Endothelial cell of umbilical vein (primary cell): ENCODE measurements around the gene SUMO4. TPM values are rescaled to one million over a fixed set of nuclear protein-coding genes. Genes with fewer than 3 reads are reported as not detected.

Experiments used
- BruUV-seq: library from RNA; stranded (reverse); fragments of 400-500 nt; replicated peaks from 2 replicates; lab custom pipeline; 2021; lab: Mats Ljungman, UMichigan
- CTCF ChIA-PET: fragments of 300-600, 350-600 bp; sonication (Branson Sonifier 250); formaldehyde crosslinking; loops from one replicate; lab custom pipeline; 2021; ENCODE audit warnings: antibody characterized with exemption, inconsistent platforms; lab: Charles Lee
- POLR2A ChIA-PET: fragments of 300-600, 350-600 bp; sonication (Branson Sonifier 250); formaldehyde crosslinking; loops from one replicate; lab custom pipeline; 2021; ENCODE audit warnings: antibody characterized with exemption, inconsistent platforms; lab: Charles Lee
- DNase-seq: peaks from one replicate; pipeline ENCODE4 v3.0.0-alpha.2; 2011; ENCODE audit warnings: low read depth, low spot score
- FAIRE-seq: peaks from 2 replicates; lab custom pipeline; 2011; peaks lifted over from hg19 to GRCh38; lab: Jason Lieb, UNC
- H2AFZ ChIP-seq: 2 replicates; pipeline ENCODE4 v1.6.0; 2012; ENCODE audit warnings: low read depth, low read length, control low read depth, inconsistent platforms
- H3K27ac ChIP-seq: 2 replicates; pipeline ENCODE4 v1.5.1; 2011; ENCODE audit warnings: low read depth, mild to moderate bottlenecking, control low read depth, low read length, moderate library complexity; ENCODE audit not compliant: insufficient read depth
- H3K27me3 ChIP-seq, 2 experiments: 2 replicates each; pipeline versions ENCODE4 v1.6.0 to v1.6.1; 2011; ENCODE audit warnings: low read length in 2 of 2, mixed read lengths in 1 of 2; ENCODE audit not compliant: control insufficient read depth in 2 of 2, insufficient read depth in 2 of 2
- H3K36me3 ChIP-seq, 2 experiments: 2 replicates in 1 of 2; 3 replicates in 1 of 2; pipeline ENCODE4 v1.5.1; 2011; ENCODE audit warnings: low read length in 2 of 2, mild to moderate bottlenecking in 1 of 2, moderate library complexity in 1 of 2; ENCODE audit not compliant: control insufficient read depth in 2 of 2, insufficient read depth in 2 of 2; ENCODE audit errors: extremely low read depth in 1 of 2
- H3K4me1 ChIP-seq: 3 replicates; pipeline ENCODE4 v1.5.1; 2011; ENCODE audit warnings: mild to moderate bottlenecking, low read length; ENCODE audit not compliant: control insufficient read depth, insufficient read depth; ENCODE audit errors: extremely low read depth
- H3K4me2 ChIP-seq: 2 replicates; pipeline ENCODE4 v1.6.1; 2011; ENCODE audit warnings: low read length, control low read depth, mixed read lengths; ENCODE audit not compliant: insufficient read depth
- H3K4me3 ChIP-seq, 3 experiments: fragments of 200-600 bp in 1 of 3; sonication (generic), shearing (Covaris generic) in 1 of 3; replicated peaks in 1 of 3; 2 replicates each; pipeline ENCODE4 v1.5.1; 2011 to 2016; ENCODE audit warnings: control low read depth in 3 of 3, low read length in 3 of 3, mild to moderate bottlenecking in 2 of 3, inconsistent platforms in 1 of 3, low read depth in 1 of 3, moderate library complexity in 1 of 3; ENCODE audit not compliant: insufficient read depth in 1 of 3
- H3K79me2 ChIP-seq: 2 replicates; pipeline ENCODE4 v1.6.0; 2012; ENCODE audit warnings: low read length, inconsistent platforms; ENCODE audit not compliant: control insufficient read depth, insufficient read depth
- H3K9ac ChIP-seq: replicated peaks from 2 replicates; pipeline ENCODE3; 2011; ENCODE audit warnings: low read length, control low read depth; ENCODE audit not compliant: insufficient read depth; ENCODE audit errors: extremely low read depth
- H3K9me1 ChIP-seq: replicated peaks from 3 replicates; pipeline ENCODE4 v1.6.0; 2011; ENCODE audit warnings: mild to moderate bottlenecking, low read length; ENCODE audit not compliant: control insufficient read depth, insufficient read depth; ENCODE audit errors: extremely low read depth
- H3K9me3 ChIP-seq: replicated peaks from 2 replicates; pipeline ENCODE4 v1.5.1; 2012; ENCODE audit warnings: low read length, inconsistent platforms; ENCODE audit not compliant: control insufficient read depth, insufficient read depth
- H4K20me1 ChIP-seq: replicated peaks from 2 replicates; pipeline ENCODE3; 2011; ENCODE audit warnings: mild to moderate bottlenecking, low read length; ENCODE audit not compliant: control insufficient read depth, insufficient read depth; ENCODE audit errors: extremely low read depth
- CTCF ChIP-seq, 2 donors: IDR thresholded peaks; 1 replicate in 1 of 2; 2 replicates in 1 of 2; pipeline ENCODE4 v1.5.1; 2011; ENCODE audit warnings: low read length in 2 of 2, mild to moderate bottlenecking in 2 of 2, moderate library complexity in 2 of 2, control low read depth in 1 of 2, inconsistent platforms in 1 of 2, low read depth in 1 of 2; ENCODE audit not compliant: insufficient read depth in 1 of 2; ENCODE audit errors: extremely low read depth in 1 of 2
- EZH2 ChIP-seq: IDR thresholded peaks from 2 replicates; pipeline ENCODE4 v1.6.1; 2012; ENCODE audit warnings: borderline replicate concordance, low read depth, mild to moderate bottlenecking, moderate library complexity, low read length, inconsistent platforms; ENCODE audit not compliant: severe bottlenecking
- FOS ChIP-seq: IDR thresholded peaks from 2 replicates; pipeline ENCODE4 v1.6.1; 2011; ENCODE audit warnings: mild to moderate bottlenecking, low read length, moderate library complexity, borderline replicate concordance; ENCODE audit not compliant: insufficient read depth
- GATA2 ChIP-seq: IDR thresholded peaks from 2 replicates; pipeline ENCODE4 v1.7.0; 2011; ENCODE audit warnings: low read depth, mild to moderate bottlenecking, moderate library complexity, mixed read lengths, low read length; ENCODE audit not compliant: insufficient read length, insufficient read depth
- JUN ChIP-seq: IDR thresholded peaks from 2 replicates; pipeline ENCODE4 v1.6.1; 2011; ENCODE audit warnings: borderline replicate concordance, low read depth; ENCODE audit not compliant: insufficient read length, insufficient read depth
- MAX ChIP-seq: IDR thresholded peaks from 2 replicates; pipeline ENCODE4 v1.6.1; 2011; ENCODE audit not compliant: insufficient read depth, insufficient read length
- MYC ChIP-seq: IDR thresholded peaks from one replicate; pipeline ENCODE4 v1.6.1; 2011; ENCODE audit warnings: mild to moderate bottlenecking, low read depth, low read length
- POLR2A ChIP-seq: IDR thresholded peaks from 2 replicates; pipeline ENCODE4 v1.6.1; 2012; ENCODE audit warnings: low read depth, mild to moderate bottlenecking, control low read depth, low read length
- POLR2AphosphoS5 ChIP-seq: IDR thresholded peaks from 2 replicates; pipeline ENCODE4 v1.6.1; 2012; ENCODE audit warnings: low read depth, mild to moderate bottlenecking, control low read depth, low read length, moderate library complexity; ENCODE audit not compliant: insufficient read depth
- dilution Hi-C: fragments of 300-500 bp; cut with MboI; formaldehyde crosslinking; loops from one replicate; pipeline ENCODE4 v1.15.0; 2019; ENCODE audit warnings: low sequenced_read_pairs; ENCODE audit not compliant: extremely low pct_ligation_motif_present
- intact Hi-C: fragments of 100-400 bp; cut with micrococcal nuclease; formaldehyde crosslinking; loops from one replicate; pipeline ENCODE4 v1.10.0; 2022
- polyA plus RNA-seq, 4 experiments: library from polyadenylated mRNA; depleted of rRNA in 3 of 4; stranded (reverse) in 3 of 4; unstranded in 1 of 4; fragments of >200 nt; gene quantifications; 2 replicates each; pipeline versions ENCODE4 v1.2.1 to v1.2.3, GENCODE V29; 2011 to 2012; ENCODE audit warnings: missing spikeins in 1 of 4
- total RNA-seq: library from RNA; stranded (reverse); gene quantifications from 2 replicates; pipeline ENCODE4 v1.2.3, GENCODE V29; 2021

Gene SUMO4
- total and polyA plus RNA-seq, 2 donors (not counting 3 experiments of a cell fraction or from before 2014, with no cell fraction given), result 0.10 to 2.6 TPM

DNA sequence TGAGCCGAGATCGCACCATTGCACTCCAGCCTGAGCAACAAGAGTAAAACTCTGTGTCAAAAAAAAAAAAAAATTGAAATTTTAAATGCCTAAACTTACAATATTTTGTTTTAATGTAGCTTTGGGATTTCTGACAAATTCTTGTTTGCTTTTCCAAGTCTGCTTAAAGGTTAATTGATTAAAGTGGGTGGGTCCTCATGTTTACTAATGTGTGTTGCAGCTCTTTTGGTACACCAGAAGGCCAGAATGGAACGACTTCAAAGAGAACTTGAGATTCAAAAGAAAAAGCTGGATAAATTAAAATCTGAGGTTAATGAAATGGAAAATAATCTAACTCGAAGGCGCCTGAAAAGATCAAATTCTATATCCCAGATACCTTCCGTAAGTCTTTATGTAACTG lies 2.7 kb upstream of the SUMO4 start:
- BruUV-seq, result no TSS peak
- no peaks in the 10 kb centered on the region for H3K27me3 ChIP-seq
- no peak overlapping the region for H2AFZ ChIP-seq
- no peak overlapping the region for H3K9ac ChIP-seq
- POLR2A ChIA-PET, result interaction anchor here (0.7 kb wide), 1 partner anchor 240 kb away, joined by 3 read pairs; no protein-coding TSS in a partner anchor
- peaks cover 5% of the 10 kb centered on the region for H3K9me1 ChIP-seq
- dilution Hi-C loops, result no loop called here
- intact Hi-C loops, result no loop called here
- H3K4me2 ChIP-seq, result no peak overlapping the region
- peaks cover 4% of the 10 kb centered on the region for H4K20me1 ChIP-seq
- H3K36me3 ChIP-seq, result peaks cover 4 to 5% of the 10 kb centered on the region in 2 experiments
- H3K4me3 ChIP-seq, result no peak overlapping the region
- no peaks in the 10 kb centered on the region for H3K4me1 ChIP-seq
- no peak overlapping the region for H3K27ac ChIP-seq
- DNase-seq, result no peak
- CTCF ChIA-PET, result interaction anchor here (1.0 to 3.0 kb wide), 4 partner anchors 16 to 369 kb away, joined by 3 to 11 read pairs (median 4); no protein-coding TSS in a partner anchor
- FAIRE-seq, result no peak
- no peaks in the 10 kb centered on the region for H3K9me3 ChIP-seq
- H3K79me2 ChIP-seq, result peaks cover 17% of the 10 kb centered on the region
- TF ChIP-seq FOS, result no peak
- no peak for TF ChIP-seq GATA2
- no peak for TF ChIP-seq EZH2
- TF ChIP-seq MYC, result no peak
- TF ChIP-seq POLR2A, result no peak
- no peak for TF ChIP-seq MAX
- TF ChIP-seq POLR2AphosphoS5, result no peak
- TF ChIP-seq CTCF (IDR thresholded peaks at IDR 0.05; ENCODE audit: extremely low read depth in 1 of 2, insufficient read depth in 1 of 2, low read depth in 1 of 2, low read length in 2 of 2), result no peak
- TF ChIP-seq JUN, result no peak
